HG03066 (cell line): ENCODE results near the gene KCTD17.

Experiments used
- ATAC-seq: cut with Tn5 transposase; IDR thresholded peaks from one replicate; pipeline ENCODE4 v1.9.1; 2021; ENCODE audit warnings: low read depth; ENCODE audit not compliant: unreplicated experiment

Gene KCTD17

GRCh38 chr22:37075822-37076433 is 24.4 kb downstream of the KCTD17 start:
- no peak for ATAC-seq

GRCh38 chr22:37077802-37078448 is 26.4 kb downstream of the KCTD17 start:
- no peak for ATAC-seq

DNA sequence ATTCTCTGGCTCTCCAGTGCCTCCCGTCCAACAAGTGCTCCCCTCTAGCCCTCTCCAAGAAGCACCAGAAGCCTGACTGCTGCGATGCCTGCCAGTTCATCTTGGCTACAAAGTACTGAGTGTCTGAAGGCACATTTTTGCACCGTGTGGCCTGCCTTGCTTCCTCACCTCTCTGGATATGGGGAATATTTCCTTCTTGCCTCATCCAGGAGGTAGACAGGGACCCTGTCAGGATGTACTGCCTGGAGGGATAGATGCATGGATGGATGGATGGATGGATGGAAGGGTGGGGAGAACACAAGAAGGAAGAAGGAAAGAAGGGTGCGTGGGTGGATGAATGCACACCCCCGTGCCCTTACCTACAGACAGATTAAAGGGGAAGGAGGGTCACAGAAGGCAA is 27.6 kb downstream of the KCTD17 start:
- ATAC-seq, result no peak

DNA sequence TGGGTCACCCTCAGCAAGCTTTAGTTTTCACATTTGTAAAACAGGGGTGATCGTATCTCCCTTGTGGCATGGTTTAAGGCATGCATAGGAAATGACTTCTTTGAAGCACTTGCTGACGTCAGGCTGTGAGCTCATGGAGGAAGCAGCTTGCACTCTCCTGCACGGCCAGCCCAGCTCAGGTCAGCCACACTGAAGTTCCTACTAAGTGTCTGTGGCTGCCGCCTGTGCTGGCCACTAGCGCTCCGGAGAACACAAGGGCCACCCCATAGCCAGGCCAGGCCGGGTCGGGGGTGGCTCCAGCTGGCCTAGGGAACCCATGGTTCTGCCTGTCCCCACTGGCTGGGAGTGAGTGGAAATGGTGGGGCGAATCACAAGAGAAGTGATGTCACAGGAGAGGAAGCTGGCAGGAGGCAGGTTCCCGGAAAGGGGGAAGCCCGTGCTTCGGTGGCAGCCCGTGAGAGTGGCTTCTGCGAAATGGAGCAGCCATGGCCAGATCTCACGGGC is 28.2 kb downstream of the KCTD17 start:
- no peak for ATAC-seq

GRCh38 chr22:37080438-37080837 is 28.9 kb downstream of the KCTD17 start:
- ATAC-seq, result no peak

GRCh38 chr22:37080838-37081237 is 29.3 kb downstream of the KCTD17 start:
- ATAC-seq, result no peak

GRCh38 chr22:37082251-37082873 is 30.8 kb downstream of the KCTD17 start:
- ATAC-seq, result no peak

DNA sequence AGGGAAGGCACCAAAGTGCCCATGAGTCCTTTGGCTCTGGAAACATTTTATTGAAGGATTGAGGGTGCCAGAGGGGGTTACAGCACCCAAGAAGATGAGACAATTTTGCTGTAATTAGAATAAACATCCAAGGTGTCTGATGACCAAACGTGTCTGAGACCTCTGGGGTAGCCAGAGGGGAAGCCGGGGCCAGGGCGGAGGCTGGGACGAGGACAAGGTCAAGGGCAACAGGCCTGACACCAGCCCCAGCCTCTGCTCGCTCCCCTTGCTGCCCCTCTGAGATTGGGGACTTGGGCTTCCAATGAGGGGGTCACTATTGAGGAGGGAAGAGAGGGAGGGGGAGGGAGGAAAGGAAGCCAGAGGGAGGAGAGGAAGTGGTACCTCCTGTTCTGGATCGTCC is 32.4 kb downstream of the KCTD17 start:
- ATAC-seq, result no peak

- no peak for ATAC-seq
Measured at GRCh38 chr22:37084385-37084784, 32.8 kb downstream of the KCTD17 start.

GRCh38 chr22:37086184-37086583 is 34.6 kb downstream of the KCTD17 start:
- no peak for ATAC-seq

DNA sequence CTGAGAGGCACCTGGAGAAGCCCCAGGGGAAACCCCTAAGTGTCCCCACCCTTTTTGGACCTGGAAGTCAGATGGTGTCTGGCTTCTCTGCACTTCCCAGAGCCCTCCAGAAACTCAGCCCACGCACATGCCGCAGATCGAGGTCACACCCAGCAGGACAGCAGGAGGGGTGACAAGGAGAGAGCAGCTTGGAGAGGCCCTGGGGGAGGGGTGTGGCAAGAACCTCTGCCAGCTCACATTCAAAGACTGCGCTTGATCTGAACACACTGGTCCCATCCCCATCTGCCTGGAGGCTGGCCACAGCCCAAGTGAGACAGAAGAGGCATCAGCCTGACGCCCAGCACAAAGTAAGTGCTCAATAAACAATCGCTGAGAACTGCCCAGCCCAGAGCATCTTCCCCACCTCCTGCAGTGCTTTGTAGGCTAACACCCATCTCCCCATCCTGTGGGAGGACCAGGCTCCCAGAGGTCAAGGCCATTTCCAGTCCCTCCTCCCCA is 36.6 kb downstream of the KCTD17 start:
- no peak for ATAC-seq

DNA sequence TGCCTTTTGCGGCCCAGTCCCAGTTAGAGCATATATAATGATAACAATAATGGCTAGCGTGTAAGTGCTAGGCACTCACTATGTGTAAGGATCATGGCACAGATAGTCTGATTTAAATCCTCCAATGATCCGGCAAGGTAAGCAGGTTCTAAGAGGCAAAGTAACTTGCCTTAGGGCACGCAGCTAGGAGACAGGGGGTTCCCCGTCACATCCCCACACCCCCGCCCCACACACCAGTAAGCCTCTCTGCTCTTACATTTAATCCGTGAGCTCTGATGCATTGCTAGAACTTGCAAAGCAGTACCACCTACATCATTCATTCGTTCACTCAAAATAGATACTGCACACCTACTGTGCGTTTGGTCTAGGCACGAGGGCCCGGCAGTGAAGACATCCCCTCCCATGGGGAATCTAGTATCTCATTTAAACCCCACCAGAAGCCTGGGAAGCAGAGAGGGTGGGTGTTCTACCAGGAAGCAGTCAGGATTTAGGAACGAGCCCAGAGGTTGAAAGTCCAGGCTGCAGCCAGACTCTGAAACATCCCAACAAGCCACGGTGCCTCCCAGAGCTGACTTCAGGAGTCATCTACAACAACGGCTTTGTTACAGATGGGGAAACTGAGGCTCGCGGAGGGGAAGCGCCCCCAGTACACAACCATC is 37.3 kb downstream of the KCTD17 start:
- no peak for ATAC-seq

DNA sequence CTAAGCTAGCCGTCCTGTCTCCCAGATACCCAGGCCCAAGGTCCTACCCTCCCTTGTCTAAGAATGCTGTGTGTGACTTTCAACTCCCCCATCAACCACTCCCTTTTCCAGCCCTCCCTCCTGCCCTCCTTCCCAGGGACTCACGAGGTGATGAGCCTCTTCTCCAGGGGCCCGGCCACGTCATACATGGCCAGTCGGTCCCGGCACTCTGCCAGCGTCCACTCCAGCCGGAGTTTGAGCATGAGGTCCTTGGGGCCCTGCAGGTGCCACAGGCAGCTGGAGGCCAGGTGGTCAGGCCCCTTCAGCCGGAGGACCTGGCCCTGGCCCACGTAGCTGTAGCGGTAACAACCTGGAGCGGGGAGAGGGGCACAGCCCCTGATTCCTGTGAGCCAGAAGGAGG is 37.9 kb downstream of the KCTD17 start:
- no peak for ATAC-seq

DNA sequence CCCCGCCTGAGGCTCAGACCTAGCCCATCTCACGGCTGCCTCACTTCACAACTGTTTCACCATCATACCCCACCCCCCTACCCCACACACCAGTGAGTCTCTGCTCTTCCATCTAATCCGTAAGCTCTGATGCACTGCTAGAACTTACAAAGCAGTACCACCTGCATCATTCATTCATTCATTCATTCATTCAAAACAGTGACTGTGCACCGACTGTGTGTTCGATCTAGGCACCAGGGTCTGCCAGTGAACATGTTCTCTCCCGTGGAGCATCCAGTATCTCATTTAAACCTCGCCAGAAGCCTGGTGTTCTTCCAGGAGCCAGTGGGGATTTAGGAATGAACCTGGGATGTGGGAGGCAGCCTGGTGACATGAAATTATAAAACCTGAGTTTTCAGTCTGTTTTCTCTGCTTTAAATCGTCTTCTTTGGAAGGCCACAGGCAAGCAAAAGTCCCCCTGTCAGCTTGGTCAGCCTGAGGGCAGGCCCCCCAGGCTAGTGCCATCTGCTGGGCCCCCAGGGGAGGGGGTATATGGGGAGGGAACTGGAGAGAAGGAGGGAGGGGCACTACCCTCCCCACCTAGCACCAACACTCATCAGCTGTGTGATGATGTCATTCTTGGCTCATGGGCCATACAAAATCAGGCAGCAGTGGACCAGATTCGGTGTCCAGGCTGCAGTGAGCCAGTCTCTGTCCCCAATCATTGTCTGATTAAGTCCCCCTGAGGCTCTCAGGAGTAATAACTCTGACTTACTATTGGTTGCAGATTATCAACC is 39.6 kb downstream of the KCTD17 start:
- ATAC-seq, result no peak

GRCh38 chr22:37091994-37092393 is 40.5 kb downstream of the KCTD17 start:
- ATAC-seq, result no peak

- no peak for ATAC-seq
Measured at GRCh38 chr22:37092997-37093396, 41.5 kb downstream of the KCTD17 start.

DNA sequence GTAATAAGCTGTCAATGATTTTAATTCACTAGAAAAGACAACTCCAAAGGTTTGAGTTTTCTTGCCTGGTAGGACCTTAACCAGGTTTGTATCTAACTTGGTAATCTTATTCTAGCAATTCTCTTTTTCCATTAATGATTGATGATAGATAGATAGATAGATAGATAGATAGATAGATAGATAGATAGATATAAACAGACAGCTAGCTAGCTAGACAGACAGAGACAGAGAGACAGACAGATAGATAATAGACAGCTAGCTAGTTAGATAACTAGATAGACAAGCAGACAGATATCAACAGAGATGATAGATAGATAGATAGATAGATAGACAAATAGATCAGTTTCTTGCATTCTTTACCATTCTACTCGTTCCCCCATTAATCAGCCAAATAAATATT is 42.7 kb downstream of the KCTD17 start:
- no peak for ATAC-seq

DNA sequence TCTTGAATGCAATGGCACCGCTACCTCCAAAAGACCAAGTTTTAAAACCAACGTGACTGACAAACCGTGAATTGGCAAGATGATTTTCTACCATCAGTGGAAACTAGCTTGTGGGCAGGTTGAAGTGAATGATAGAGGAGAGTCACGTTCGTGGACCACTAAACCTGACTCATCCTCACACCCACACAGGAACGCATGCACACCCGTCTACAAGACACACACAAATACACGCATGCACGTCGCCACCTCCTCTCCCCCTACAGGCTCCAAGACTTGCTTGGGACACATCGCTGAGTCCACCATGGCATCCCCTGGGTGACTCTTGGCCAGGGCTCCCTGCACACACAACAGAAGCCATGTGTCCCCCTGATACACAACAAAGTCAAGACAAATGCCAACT is 43.6 kb downstream of the KCTD17 start:
- ATAC-seq, result no peak

- no peak for ATAC-seq
Measured at GRCh38 chr22:37097346-37097745, 45.8 kb downstream of the KCTD17 start.

DNA sequence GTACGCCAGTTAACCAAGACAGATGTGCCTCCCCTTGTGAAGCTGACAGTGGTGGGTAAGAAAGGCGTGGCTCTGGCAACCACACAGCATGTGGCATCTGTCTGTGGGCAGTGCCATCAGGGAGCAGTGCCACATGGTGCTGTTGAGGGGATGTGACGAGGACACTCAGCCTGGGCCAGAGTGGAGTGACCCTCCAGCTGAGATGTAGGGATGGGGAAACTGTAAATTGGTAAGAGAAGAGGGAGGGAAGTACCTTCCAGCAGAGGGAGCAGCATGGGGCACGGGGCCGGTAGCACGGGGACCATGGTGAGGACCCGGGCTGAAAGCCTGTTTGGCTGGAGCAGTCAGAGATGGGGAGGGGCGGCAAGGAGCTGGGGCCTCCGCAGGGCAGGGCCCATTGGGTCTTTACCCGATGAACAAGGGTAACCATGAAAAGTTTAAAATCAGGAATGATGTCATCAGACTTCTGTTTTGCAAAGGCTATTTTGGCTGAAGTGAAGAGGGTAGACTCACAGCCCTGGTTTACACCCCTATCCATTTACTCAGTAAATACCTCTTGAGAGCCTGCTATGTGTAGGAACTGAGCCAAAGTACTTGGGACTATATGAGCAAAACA is 47.5 kb downstream of the KCTD17 start:
- ATAC-seq, result no peak
